Stimulated activated CD4-positive, alpha-beta T cell treated with anti-CD3 and anti-CD28 coated beads, TNF-alpha, amount 100 ng/mL, for 24 hours (primary cell): ENCODE data around the gene F2.

Source experiments
- DNase-seq, 3 experiments: peaks; one replicate each; pipeline ENCODE4 v3.0.0-alpha.2; 2020; ENCODE audit warnings: low read depth in 3 of 3

The F2 gene

GRCh38 chr11:46718155-46719019 is 626 bp upstream of the F2 start:
- no peak for DNase-seq

GRCh38 chr11:46719543-46720218 is 668 bp downstream of the F2 start:
- no peak for DNase-seq

GRCh38 chr11:46721286-46721685 is 2.3 kb downstream of the F2 start:
- DNase-seq: no peak

- no peak for DNase-seq
Measured at GRCh38 chr11:46722566-46723358, 3.7 kb downstream of the F2 start.

- DNase-seq: no peak
Measured at GRCh38 chr11:46723359-46723680, 4.3 kb downstream of the F2 start.

- DNase-seq: no peak
Measured at GRCh38 chr11:46724088-46724487, 5.1 kb downstream of the F2 start.

GRCh38 chr11:46725338-46726205 is 6.6 kb downstream of the F2 start:
- DNase-seq: no peak

- DNase-seq: no peak
Measured at GRCh38 chr11:46726206-46726862, 7.3 kb downstream of the F2 start.

GRCh38 chr11:46727952-46728658 is 9.1 kb downstream of the F2 start:
- no peak for DNase-seq

- DNase-seq: no peak
Measured at GRCh38 chr11:46728659-46729040, 9.6 kb downstream of the F2 start.

- DNase-seq: no peak
Measured at GRCh38 chr11:46729110-46730027, 10.4 kb downstream of the F2 start.

GRCh38 chr11:46731545-46731944 is 12.5 kb downstream of the F2 start:
- no peak for DNase-seq

GRCh38 chr11:46733234-46733633 is 14.2 kb downstream of the F2 start:
- no peak for DNase-seq

- DNase-seq: no peak
Measured at GRCh38 chr11:46736146-46736545, 17.1 kb downstream of the F2 start.

GRCh38 chr11:46736615-46737014 is 17.6 kb downstream of the F2 start:
- no peak for DNase-seq

GRCh38 chr11:46737699-46738098 is 18.7 kb downstream of the F2 start:
- no peak for DNase-seq

GRCh38 chr11:46738887-46739286 is 19.9 kb downstream of the F2 start:
- no peak for DNase-seq

GRCh38 chr11:46741600-46742484 is 22.8 kb downstream of the F2 start:
- no peak for DNase-seq
